GM12878 (cell line): ENCODE data around the gene OTUD5.

Source experiments
- EZH2 ChIP-seq: IDR thresholded peaks from 2 replicates; pipeline ENCODE4 v1.6.1; 2012; ENCODE audit warnings: low read depth, mild to moderate bottlenecking, control low read depth, inconsistent platforms, low read length, borderline replicate concordance; ENCODE audit not compliant: control insufficient read depth
- IRF4 ChIP-seq: IDR thresholded peaks from 2 replicates; pipeline ENCODE4 v1.6.1; 2011; ENCODE audit warnings: low read depth, low read length
- NRF1 ChIP-seq: conservative IDR thresholded peaks from 2 replicates; pipeline ENCODE4 v1.6.1; 2011; ENCODE audit warnings: mild to moderate bottlenecking, low read depth, low read length, improper control_type of control experiment
- POLR2A ChIP-seq: IDR thresholded peaks from 2 replicates; pipeline ENCODE4 v1.6.1; 2011; ENCODE audit warnings: low read depth, mild to moderate bottlenecking, low read length
- ZNF207 ChIP-seq: fragments of 450-650 bp; IDR thresholded peaks from 2 replicates; pipeline ENCODE4 v1.6.1; 2014; ENCODE audit warnings: antibody characterized with exemption, mild to moderate bottlenecking, borderline replicate concordance
- TF ChIP-seq, protein P1 (sequence below): IDR thresholded peaks from 2 replicates; pipeline ENCODE4 v1.6.1; 2012; ENCODE audit warnings: improper control_type of control experiment, low read depth, low read length; ENCODE audit not compliant: insufficient replicate concordance
- TF ChIP-seq, protein P2 (sequence below), 3 experiments: IDR thresholded peaks in 2 of 3; conservative IDR thresholded peaks in 1 of 3; 2 replicates each; pipeline ENCODE4 v1.5.1; 2011; ENCODE audit warnings: low read depth in 3 of 3, low read length in 3 of 3, mild to moderate bottlenecking in 3 of 3, control low read depth in 2 of 3, moderate library complexity in 2 of 3, inconsistent platforms in 1 of 3, mixed read lengths in 1 of 3; ENCODE audit not compliant: control insufficient read depth in 2 of 3, insufficient read depth in 1 of 3; ENCODE audit errors: extremely low read depth in 1 of 3

DNA sequence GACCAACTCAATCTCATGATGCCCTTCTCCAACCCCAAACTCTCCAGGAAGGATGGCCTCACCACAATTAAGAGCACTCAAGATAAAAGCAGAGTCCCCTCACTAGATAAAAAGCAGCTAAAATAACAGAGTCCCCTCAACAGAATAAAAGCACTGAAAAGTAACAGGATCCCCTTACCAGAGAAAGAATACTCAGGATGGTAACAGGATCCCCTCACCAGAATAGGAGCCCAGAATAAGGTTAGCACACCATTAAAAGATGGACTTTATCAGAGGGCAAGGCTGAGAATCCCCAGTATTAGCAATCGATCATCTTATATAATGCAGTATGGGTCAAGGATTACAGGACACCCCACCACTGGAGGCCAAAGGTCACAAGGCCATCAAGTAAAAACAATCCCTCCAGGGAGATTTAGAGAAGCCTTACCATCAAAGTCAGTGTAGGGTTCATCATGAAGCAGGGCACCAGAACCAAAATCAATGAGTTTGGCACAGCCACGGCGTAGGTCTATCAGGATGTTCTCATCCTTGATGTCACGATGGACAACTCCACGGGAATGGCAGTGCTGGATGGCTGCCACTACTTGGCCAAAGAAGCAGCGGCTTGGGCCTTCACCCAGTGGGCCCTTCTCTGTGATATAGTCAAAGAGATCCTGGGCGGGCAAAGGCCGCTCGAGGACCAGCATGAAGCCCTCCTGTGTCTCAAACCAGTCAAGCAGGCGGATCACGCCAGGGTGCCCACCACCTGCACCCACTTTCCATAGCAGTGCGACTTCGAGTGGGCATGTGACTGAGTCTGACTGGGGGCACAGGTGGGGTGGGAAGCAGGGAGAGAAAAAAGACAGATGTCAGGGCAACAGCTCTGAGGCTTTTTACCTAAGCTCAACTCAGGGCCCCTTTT is 42.6 kb downstream of the OTUD5 start:
- no peak for TF ChIP-seq NRF1
- no peak for TF ChIP-seq ZNF207
- TF ChIP-seq, protein P1, sequence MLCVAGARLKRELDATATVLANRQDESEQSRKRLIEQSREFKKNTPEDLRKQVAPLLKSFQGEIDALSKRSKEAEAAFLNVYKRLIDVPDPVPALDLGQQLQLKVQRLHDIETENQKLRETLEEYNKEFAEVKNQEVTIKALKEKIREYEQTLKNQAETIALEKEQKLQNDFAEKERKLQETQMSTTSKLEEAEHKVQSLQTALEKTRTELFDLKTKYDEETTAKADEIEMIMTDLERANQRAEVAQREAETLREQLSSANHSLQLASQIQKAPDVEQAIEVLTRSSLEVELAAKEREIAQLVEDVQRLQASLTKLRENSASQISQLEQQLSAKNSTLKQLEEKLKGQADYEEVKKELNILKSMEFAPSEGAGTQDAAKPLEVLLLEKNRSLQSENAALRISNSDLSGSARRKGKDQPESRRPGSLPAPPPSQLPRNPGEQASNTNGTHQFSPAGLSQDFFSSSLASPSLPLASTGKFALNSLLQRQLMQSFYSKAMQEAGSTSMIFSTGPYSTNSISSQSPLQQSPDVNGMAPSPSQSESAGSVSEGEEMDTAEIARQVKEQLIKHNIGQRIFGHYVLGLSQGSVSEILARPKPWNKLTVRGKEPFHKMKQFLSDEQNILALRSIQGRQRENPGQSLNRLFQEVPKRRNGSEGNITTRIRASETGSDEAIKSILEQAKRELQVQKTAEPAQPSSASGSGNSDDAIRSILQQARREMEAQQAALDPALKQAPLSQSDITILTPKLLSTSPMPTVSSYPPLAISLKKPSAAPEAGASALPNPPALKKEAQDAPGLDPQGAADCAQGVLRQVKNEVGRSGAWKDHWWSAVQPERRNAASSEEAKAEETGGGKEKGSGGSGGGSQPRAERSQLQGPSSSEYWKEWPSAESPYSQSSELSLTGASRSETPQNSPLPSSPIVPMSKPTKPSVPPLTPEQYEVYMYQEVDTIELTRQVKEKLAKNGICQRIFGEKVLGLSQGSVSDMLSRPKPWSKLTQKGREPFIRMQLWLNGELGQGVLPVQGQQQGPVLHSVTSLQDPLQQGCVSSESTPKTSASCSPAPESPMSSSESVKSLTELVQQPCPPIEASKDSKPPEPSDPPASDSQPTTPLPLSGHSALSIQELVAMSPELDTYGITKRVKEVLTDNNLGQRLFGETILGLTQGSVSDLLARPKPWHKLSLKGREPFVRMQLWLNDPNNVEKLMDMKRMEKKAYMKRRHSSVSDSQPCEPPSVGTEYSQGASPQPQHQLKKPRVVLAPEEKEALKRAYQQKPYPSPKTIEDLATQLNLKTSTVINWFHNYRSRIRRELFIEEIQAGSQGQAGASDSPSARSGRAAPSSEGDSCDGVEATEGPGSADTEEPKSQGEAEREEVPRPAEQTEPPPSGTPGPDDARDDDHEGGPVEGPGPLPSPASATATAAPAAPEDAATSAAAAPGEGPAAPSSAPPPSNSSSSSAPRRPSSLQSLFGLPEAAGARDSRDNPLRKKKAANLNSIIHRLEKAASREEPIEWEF = no peak
- TF ChIP-seq, protein P2, sequence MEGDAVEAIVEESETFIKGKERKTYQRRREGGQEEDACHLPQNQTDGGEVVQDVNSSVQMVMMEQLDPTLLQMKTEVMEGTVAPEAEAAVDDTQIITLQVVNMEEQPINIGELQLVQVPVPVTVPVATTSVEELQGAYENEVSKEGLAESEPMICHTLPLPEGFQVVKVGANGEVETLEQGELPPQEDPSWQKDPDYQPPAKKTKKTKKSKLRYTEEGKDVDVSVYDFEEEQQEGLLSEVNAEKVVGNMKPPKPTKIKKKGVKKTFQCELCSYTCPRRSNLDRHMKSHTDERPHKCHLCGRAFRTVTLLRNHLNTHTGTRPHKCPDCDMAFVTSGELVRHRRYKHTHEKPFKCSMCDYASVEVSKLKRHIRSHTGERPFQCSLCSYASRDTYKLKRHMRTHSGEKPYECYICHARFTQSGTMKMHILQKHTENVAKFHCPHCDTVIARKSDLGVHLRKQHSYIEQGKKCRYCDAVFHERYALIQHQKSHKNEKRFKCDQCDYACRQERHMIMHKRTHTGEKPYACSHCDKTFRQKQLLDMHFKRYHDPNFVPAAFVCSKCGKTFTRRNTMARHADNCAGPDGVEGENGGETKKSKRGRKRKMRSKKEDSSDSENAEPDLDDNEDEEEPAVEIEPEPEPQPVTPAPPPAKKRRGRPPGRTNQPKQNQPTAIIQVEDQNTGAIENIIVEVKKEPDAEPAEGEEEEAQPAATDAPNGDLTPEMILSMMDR (IDR thresholded peaks at IDR 0.05 in 2 of 3, conservative IDR thresholded peaks at IDR 0.05 in 1 of 3; ENCODE audit: control insufficient read depth in 2 of 3, extremely low read depth in 1 of 3, insufficient read depth in 1 of 3, low read depth in 3 of 3, low read length in 3 of 3) = no peak
- TF ChIP-seq IRF4 = no peak
- no peak for TF ChIP-seq EZH2
- TF ChIP-seq POLR2A = peak; percentile 63; the same call in 1 of the 2 replicates
